ENCODE measurements around the gene EML6.

EML6 gene

DNA sequence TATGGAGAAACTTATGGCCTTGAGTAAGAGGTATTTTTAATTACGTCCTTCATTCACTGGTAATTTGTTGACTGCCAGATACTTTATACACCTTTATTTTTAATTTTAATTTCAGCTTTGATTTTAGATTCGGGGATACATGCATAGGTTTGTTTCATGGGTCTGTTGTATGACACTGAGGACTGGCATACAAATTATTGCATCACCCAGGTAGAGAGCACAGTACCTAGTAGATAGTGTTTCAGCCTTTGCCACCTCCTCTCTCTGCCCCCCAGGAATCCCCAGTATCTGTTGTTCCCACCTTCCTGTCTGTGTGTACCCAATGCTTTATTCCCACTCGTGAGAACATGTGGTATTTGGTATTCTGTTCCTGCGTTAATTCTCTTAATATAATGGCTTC lies 188.8 kb downstream of the EML6 start:
- Mint-ChIP-seq H3K4me3 (no peak overlapping the region), H3K9me3 (peaks cover 5% of the 10 kb centered on the region), H3K4me1 (no peaks in the 10 kb centered on the region), H3K36me3 (ENCODE audit: low read depth) (no peaks in the 10 kb centered on the region), H3K27ac (no peak overlapping the region), H3K27me3 (ENCODE audit: low read depth) (peaks cover 7% of the 10 kb centered on the region)
- no peak for TF ChIP-seq CTCF (IDR thresholded peaks at IDR 0.05; ENCODE audit: unreplicated experiment in 3 of 3)

DNA sequence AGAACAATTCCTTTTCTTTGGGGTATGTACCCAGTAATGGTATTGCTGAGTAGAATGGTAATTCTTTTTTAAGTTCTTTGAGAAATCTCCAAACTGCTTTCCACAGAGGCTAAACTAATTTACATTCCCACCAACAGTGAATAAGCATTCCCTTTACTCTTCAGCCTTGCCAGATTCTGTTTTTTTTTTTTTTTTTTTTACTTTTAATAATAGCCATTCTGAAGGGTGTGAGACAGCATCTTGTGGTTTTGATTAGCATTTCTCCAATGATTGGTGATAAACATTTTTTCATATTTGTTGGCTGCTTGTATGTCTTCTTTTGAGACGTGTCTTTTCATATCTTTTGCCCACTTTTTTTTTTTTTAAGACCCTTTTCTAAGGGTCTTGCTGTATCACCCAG lies 189.4 kb downstream of the EML6 start:
- H3K27ac Mint-ChIP-seq = no peak overlapping the region
- H3K27me3 Mint-ChIP-seq (ENCODE audit: low read depth) = peaks cover 7% of the 10 kb centered on the region
- H3K4me3 Mint-ChIP-seq = no peak overlapping the region
- no peaks in the 10 kb centered on the region for H3K4me1 Mint-ChIP-seq
- no peak for TF ChIP-seq CTCF (IDR thresholded peaks at IDR 0.05; ENCODE audit: unreplicated experiment in 3 of 3)
- H3K9me3 Mint-ChIP-seq = peaks cover 5% of the 10 kb centered on the region
- no peaks in the 10 kb centered on the region for H3K36me3 Mint-ChIP-seq (ENCODE audit: low read depth)

DNA sequence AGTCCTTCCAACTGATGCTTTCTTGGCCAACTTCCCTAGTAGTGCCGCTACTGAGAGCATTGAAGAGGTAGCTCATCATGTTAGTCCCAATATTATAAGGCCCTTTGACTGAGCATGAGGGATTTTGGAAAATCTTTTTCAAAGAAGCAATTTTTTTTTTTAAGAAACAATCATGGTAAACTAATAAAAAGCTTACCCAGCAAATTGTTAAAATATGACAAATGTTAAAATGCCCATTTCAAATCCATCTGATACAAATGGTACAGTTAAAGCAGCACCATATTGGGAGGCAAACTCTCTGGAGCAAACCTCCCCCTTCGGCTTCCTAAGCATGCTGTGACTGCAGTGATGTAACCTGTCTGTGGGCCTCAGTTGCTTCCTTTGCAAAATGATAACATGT lies 191.2 kb downstream of the EML6 start:
- peaks cover 5% of the 10 kb centered on the region for H3K9me3 Mint-ChIP-seq
- no peak for TF ChIP-seq CTCF (IDR thresholded peaks at IDR 0.05; ENCODE audit: unreplicated experiment in 3 of 3)
- H3K4me1 Mint-ChIP-seq = no peaks in the 10 kb centered on the region
- peaks cover 3% of the 10 kb centered on the region for H3K27me3 Mint-ChIP-seq (ENCODE audit: low read depth)
- no peak overlapping the region for H3K4me3 Mint-ChIP-seq
- no peaks in the 10 kb centered on the region for H3K36me3 Mint-ChIP-seq (ENCODE audit: low read depth)
- no peak overlapping the region for H3K27ac Mint-ChIP-seq

DNA sequence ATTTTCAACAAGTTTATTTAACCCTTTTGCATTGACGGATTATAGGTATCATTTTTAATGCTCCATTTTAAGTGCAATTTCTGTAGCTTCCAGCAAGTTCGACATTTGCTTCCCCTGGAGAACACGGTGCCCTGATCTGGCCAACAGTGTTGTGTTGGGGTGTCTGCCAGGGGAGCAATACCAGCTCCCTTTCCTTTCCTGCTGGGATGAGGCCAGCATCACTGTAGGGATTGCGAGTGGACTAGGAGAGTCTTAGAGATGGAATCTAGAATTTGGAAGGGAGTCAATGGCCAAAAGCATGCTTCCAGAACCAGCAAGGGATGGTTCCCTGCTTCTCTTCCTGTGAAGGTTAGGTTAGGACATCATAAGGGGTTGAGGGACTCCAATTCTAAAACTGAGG lies 191.6 kb downstream of the EML6 start:
- Mint-ChIP-seq H3K36me3 (ENCODE audit: low read depth) (no peaks in the 10 kb centered on the region), H3K27me3 (ENCODE audit: low read depth) (peaks cover 3% of the 10 kb centered on the region), H3K9me3 (peaks cover 8% of the 10 kb centered on the region), H3K27ac (no peak overlapping the region), H3K4me1 (no peaks in the 10 kb centered on the region), H3K4me3 (no peak overlapping the region)
- no peak for TF ChIP-seq CTCF (IDR thresholded peaks at IDR 0.05; ENCODE audit: unreplicated experiment in 3 of 3)

- Mint-ChIP-seq H3K4me1 (no peaks in the 10 kb centered on the region), H3K27me3 (ENCODE audit: low read depth) (peaks cover 3% of the 10 kb centered on the region), H3K4me3 (no peak overlapping the region), H3K36me3 (ENCODE audit: low read depth) (no peaks in the 10 kb centered on the region), H3K9me3 (peaks cover 18% of the 10 kb centered on the region), H3K27ac (no peak overlapping the region)
- no peak for TF ChIP-seq CTCF (IDR thresholded peaks at IDR 0.05; ENCODE audit: unreplicated experiment in 3 of 3)
These were observed 193.2 kb downstream of the EML6 start for GRCh38 chr2:54916637-54917036.

DNA sequence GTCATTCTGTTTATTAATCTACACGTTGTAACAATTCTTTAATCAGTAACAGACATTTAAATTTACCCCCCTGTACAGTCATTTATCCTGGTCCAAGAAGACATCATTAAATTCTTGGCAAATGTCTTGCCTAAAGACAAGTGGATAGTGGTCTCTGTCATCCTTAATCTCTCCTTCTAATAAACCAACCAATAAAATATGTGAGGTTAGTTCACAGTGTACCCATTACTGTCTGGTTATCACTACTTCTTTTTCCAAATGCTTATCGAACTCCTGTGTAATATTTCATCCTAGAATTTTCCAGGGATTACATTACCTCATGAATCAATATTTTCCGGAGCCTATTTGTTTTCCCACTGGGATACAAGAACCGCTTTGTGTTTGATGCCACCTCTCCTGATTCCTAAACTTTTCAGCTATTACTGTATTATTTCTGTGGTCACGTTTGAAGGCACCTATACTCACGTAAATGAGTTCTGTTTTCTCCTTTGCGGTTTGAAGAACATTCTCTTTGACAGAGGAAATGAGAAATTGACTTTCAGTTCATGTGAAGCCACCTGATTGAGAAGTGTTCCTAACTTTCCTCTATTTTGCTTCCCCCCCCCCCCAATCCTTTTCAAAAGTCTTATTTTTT lies 195.3 kb downstream of the EML6 start:
- H3K36me3 Mint-ChIP-seq (ENCODE audit: low read depth) = no peaks in the 10 kb centered on the region
- no peaks in the 10 kb centered on the region for H3K27me3 Mint-ChIP-seq (ENCODE audit: low read depth)
- no peak overlapping the region for H3K4me3 Mint-ChIP-seq
- TF ChIP-seq CTCF (IDR thresholded peaks at IDR 0.05; ENCODE audit: unreplicated experiment in 3 of 3) = no peak
- H3K4me1 Mint-ChIP-seq = no peaks in the 10 kb centered on the region
- H3K9me3 Mint-ChIP-seq = peaks cover 14% of the 10 kb centered on the region
- no peak overlapping the region for H3K27ac Mint-ChIP-seq

Measured in nephron (organoid).